IMR-90 (cell line): Measurements from ENCODE around the gene MINDY2. TPM values are rescaled to one million over a fixed set of nuclear protein-coding genes. Genes with fewer than 3 reads are reported as not detected.

ENCODE experiments used
- ATAC-seq: fragments of 200-7000 bp; cut with Tn5 transposase; 2 replicates; pipeline ENCODE4 v1.9.1; 2020; ENCODE audit warnings: low read depth, mild to moderate bottlenecking, moderate library complexity
- BruUV-seq: library from RNA; stranded (reverse); fragments of 400-500 nt; replicated peaks from 2 replicates; lab custom pipeline; 2021; lab: Mats Ljungman, UMichigan
- CTCF ChIA-PET: fragments of 300-600 bp; formaldehyde crosslinking; extraction: SDS; loops from one replicate; lab custom pipeline; 2021; ENCODE audit warnings: antibody characterized with exemption; lab: Yijun Ruan, JAX
- POLR2A ChIA-PET: fragments of 300-600 bp; sonication (Branson Sonifier 250); formaldehyde crosslinking; loops from one replicate; lab custom pipeline; 2022; ENCODE audit warnings: antibody characterized with exemption; ENCODE audit not compliant: unreplicated experiment; lab: Charles Lee
- DNase-seq: peaks from one replicate; pipeline ENCODE4 v3.0.0; 2013
- H2AFZ ChIP-seq: replicated peaks from 2 replicates; pipeline ENCODE3; 2013; ENCODE audit warnings: low read length, mild to moderate bottlenecking; ENCODE audit not compliant: poor library complexity
- H2AK5ac ChIP-seq: 2 replicates; pipeline ENCODE4 v1.6.1; 2013; ENCODE audit warnings: low read depth, low read length, inconsistent platforms
- H2AK9ac ChIP-seq: replicated peaks from 2 replicates; pipeline ENCODE3; 2013; ENCODE audit warnings: mild to moderate bottlenecking, low read depth, low read length, moderate library complexity; ENCODE audit not compliant: poor library complexity
- H2BK120ac ChIP-seq: 2 replicates; pipeline ENCODE4 v1.6.1; 2013; ENCODE audit warnings: low read depth, low read length, inconsistent platforms
- H2BK15ac ChIP-seq: 3 replicates; pipeline ENCODE4 v1.6.1; 2013; ENCODE audit warnings: low read depth, low read length, inconsistent platforms
- H2BK20ac ChIP-seq: 2 replicates; pipeline ENCODE4 v1.6.1; 2013; ENCODE audit warnings: low read depth, mild to moderate bottlenecking, inconsistent platforms, low read length, moderate library complexity
- H2BK5ac ChIP-seq: 2 replicates; pipeline ENCODE4 v1.6.1; 2013; ENCODE audit warnings: mild to moderate bottlenecking, low read depth, low read length, inconsistent platforms; ENCODE audit not compliant: poor library complexity, severe bottlenecking
- H3K14ac ChIP-seq: replicated peaks from 2 replicates; pipeline ENCODE4 v1.6.1; 2013; ENCODE audit warnings: low read depth, low read length, inconsistent platforms
- H3K18ac ChIP-seq: 2 replicates; pipeline ENCODE4 v1.6.1; 2013; ENCODE audit warnings: low read depth, low read length, control low read depth
- H3K23ac ChIP-seq: 2 replicates; pipeline ENCODE4 v1.6.1; 2013; ENCODE audit warnings: low read depth, low read length, inconsistent platforms
- H3K27ac ChIP-seq: 2 replicates; pipeline ENCODE4 v1.5.1; 2013; ENCODE audit warnings: mild to moderate bottlenecking, control low read depth, low read length; ENCODE audit not compliant: insufficient read depth
- H3K27me3 ChIP-seq: 2 replicates; pipeline ENCODE4 v1.6.1; 2013; ENCODE audit warnings: low read length; ENCODE audit not compliant: control insufficient read depth, insufficient read depth
- H3K36me3 ChIP-seq: 2 replicates; pipeline ENCODE4 v1.6.1; 2013; ENCODE audit warnings: low read length, mixed read lengths; ENCODE audit not compliant: control insufficient read depth, insufficient read depth
- H3K4ac ChIP-seq: 2 replicates; pipeline ENCODE4 v1.6.1; 2013; ENCODE audit warnings: low read depth, low read length, inconsistent platforms
- H3K4me1 ChIP-seq: 2 replicates; pipeline ENCODE4 v1.6.1; 2013; ENCODE audit warnings: low read length, mixed read lengths; ENCODE audit not compliant: control insufficient read depth, insufficient read depth
- H3K4me2 ChIP-seq: 2 replicates; pipeline ENCODE4 v1.6.1; 2013; ENCODE audit warnings: low read depth, mild to moderate bottlenecking, control low read depth, low read length, moderate library complexity
- H3K4me3 ChIP-seq: 2 replicates; pipeline ENCODE4 v1.5.1; 2013; ENCODE audit warnings: low read depth, mild to moderate bottlenecking, control low read depth, low read length, moderate library complexity; ENCODE audit not compliant: insufficient read depth
- H3K56ac ChIP-seq: 2 replicates; pipeline ENCODE4 v1.6.1; 2013; ENCODE audit warnings: low read length, inconsistent platforms; ENCODE audit not compliant: insufficient read depth; ENCODE audit errors: extremely low read depth
- H3K79me1 ChIP-seq, 2 experiments: 2 replicates each; pipeline ENCODE4 v1.6.1; 2013; ENCODE audit warnings: low read length in 2 of 2, inconsistent platforms in 1 of 2, low read depth in 1 of 2
- H3K9ac ChIP-seq: 2 replicates; pipeline ENCODE4 v1.6.1; 2013; ENCODE audit warnings: low read depth, low read length, control low read depth
- H3K9me1 ChIP-seq: 2 replicates; pipeline ENCODE4 v1.6.1; 2013; ENCODE audit warnings: low read length, inconsistent platforms; ENCODE audit not compliant: insufficient read depth
- H3K9me3 ChIP-seq: 2 replicates; pipeline ENCODE4 v1.6.1; 2013; ENCODE audit warnings: low read length; ENCODE audit not compliant: control insufficient read depth, insufficient read depth
- H4K20me1 ChIP-seq: 2 replicates; pipeline ENCODE4 v1.6.1; 2013; ENCODE audit warnings: low read length, inconsistent platforms; ENCODE audit not compliant: insufficient read depth
- H4K5ac ChIP-seq: 2 replicates; pipeline ENCODE4 v1.6.1; 2013; ENCODE audit warnings: mild to moderate bottlenecking, low read depth, low read length, control low read depth
- H4K8ac ChIP-seq, 2 experiments: 2 replicates each; pipeline ENCODE4 v1.6.1; 2013; ENCODE audit warnings: low read depth in 2 of 2, low read length in 2 of 2, control low read depth in 1 of 2, inconsistent platforms in 1 of 2
- H4K91ac ChIP-seq: 2 replicates; pipeline ENCODE4 v1.6.1; 2013; ENCODE audit warnings: low read depth, low read length, inconsistent platforms; ENCODE audit not compliant: insufficient read depth
- FOS ChIP-seq: fragments of 150-350 bp; IDR thresholded peaks from 2 replicates; pipeline ENCODE4 v1.6.1; 2016; ENCODE audit warnings: low read depth, low read length
- RAD21 ChIP-seq: IDR thresholded peaks from 2 replicates; pipeline ENCODE4 v1.6.1; 2012; ENCODE audit warnings: low read length, improper control_type of control experiment
- SMC3 ChIP-seq: fragments of 150-350 bp; IDR thresholded peaks from 2 replicates; pipeline ENCODE4 v1.6.1; 2016; ENCODE audit warnings: low read depth, mild to moderate bottlenecking, antibody characterized with exemption, low read length, moderate library complexity
- WGBS, 2 experiments: methylation state at CpG; one replicate each; pipeline versions ENCODE4 v1.1.5 to v1.1.7; 2013; ENCODE audit warnings: missing lambda C conversion rate in 2 of 2; ENCODE audit not compliant: insufficient read length in 1 of 2; ENCODE audit errors: extremely low coverage in 2 of 2; 5-methylcytosine and 5-hydroxymethylcytosine counted together
- dilution Hi-C: fragments of 300-500 bp; cut with HindIII; formaldehyde crosslinking; loops from one replicate; pipeline ENCODE4 v1.14.3; 2018; ENCODE audit warnings: low sequenced_read_pairs; ENCODE audit not compliant: unreplicated experiment
- in situ Hi-C: fragments of 300-500 bp; cut with MboI; formaldehyde crosslinking; loops from 3 replicates; pipeline ENCODE4 v1.14.3; 2019; ENCODE audit warnings: low sequenced_read_pairs, inconsistent platforms, mixed read lengths
- intact Hi-C: fragments of 100-400 bp; cut with micrococcal nuclease; formaldehyde crosslinking; loops from 2 replicates; pipeline ENCODE4 v1.10.0; 2022
- polyA plus RNA-seq, 3 experiments: library from polyadenylated mRNA; depleted of rRNA; stranded (reverse); fragments of >200 nt; gene quantifications; 2 replicates each; pipeline ENCODE4 v1.2.3, GENCODE V29; 2012; ENCODE audit warnings: low replicate concordance in 1 of 3
- total RNA-seq: library from RNA; depleted of rRNA; stranded (reverse); fragments of >200 nt; gene quantifications from 2 replicates; pipeline ENCODE4 v1.2.3, GENCODE V29; 2012
- TF ChIP-seq, protein P1 (sequence below): conservative IDR thresholded peaks from 2 replicates; pipeline ENCODE4 v1.5.1; 2012; ENCODE audit warnings: mild to moderate bottlenecking, low read depth, low read length, improper control_type of control experiment

MINDY2 gene
- total and polyA plus RNA-seq, 2 of the 4 experiments (the other 2 are of a cell fraction), result 4.0 to 9.3 TPM

DNA sequence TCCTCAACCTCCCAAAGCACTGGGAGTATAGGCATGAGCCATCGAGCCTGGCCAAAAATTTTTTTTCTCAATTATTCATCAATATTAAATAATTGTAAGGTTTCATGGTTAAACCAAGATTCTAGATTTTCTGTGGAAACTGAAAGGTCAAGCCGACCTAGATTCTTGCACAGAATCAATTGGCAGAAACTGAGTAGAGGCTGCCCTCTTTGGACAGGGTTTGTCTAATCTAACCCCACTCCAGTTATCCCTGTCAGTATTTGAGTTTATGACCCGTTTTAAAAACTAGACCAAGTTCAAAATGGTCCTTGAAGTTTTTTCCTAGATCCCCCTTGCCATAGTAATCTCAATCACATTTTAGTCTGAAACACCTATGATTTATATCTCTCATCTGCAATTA is 13.0 kb upstream of the MINDY2 start:
- H2AK9ac ChIP-seq, result no peak overlapping the region
- H3K23ac ChIP-seq, result no peak overlapping the region
- no peak overlapping the region for H4K91ac ChIP-seq
- H3K9me1 ChIP-seq, result no peaks in the 10 kb centered on the region
- WGBS, 2 experiments, result no CpG with 5 or more reads among the region's 3 CpGs
- no peak overlapping the region for H3K4me3 ChIP-seq
- no peaks in the 10 kb centered on the region for H3K79me1 ChIP-seq
- CTCF ChIA-PET, result no interaction called here
- no peak overlapping the region for H2BK20ac ChIP-seq
- TF ChIP-seq RAD21 (peak; percentile 58), FOS (no peak), SMC3 (peak; percentile 44)
- TF ChIP-seq, protein P1, sequence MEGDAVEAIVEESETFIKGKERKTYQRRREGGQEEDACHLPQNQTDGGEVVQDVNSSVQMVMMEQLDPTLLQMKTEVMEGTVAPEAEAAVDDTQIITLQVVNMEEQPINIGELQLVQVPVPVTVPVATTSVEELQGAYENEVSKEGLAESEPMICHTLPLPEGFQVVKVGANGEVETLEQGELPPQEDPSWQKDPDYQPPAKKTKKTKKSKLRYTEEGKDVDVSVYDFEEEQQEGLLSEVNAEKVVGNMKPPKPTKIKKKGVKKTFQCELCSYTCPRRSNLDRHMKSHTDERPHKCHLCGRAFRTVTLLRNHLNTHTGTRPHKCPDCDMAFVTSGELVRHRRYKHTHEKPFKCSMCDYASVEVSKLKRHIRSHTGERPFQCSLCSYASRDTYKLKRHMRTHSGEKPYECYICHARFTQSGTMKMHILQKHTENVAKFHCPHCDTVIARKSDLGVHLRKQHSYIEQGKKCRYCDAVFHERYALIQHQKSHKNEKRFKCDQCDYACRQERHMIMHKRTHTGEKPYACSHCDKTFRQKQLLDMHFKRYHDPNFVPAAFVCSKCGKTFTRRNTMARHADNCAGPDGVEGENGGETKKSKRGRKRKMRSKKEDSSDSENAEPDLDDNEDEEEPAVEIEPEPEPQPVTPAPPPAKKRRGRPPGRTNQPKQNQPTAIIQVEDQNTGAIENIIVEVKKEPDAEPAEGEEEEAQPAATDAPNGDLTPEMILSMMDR, result peak; percentile 55
- H3K27ac ChIP-seq, result no peak overlapping the region
- H3K4me2 ChIP-seq, result no peak overlapping the region
- dilution Hi-C loops (no loop called here), intact Hi-C loops (loop anchor here (1.0 kb wide), 1 partner anchor 488 kb away; no protein-coding TSS in a partner anchor), in situ Hi-C loops (loop anchor here (25.0 kb wide), 1 partner anchor 521 kb away; no protein-coding TSS in a partner anchor)
- POLR2A ChIA-PET, result no interaction called here
- H2AK5ac ChIP-seq, result no peak overlapping the region
- H3K36me3 ChIP-seq, result no peaks in the 10 kb centered on the region
- H3K4me1 ChIP-seq, result no peaks in the 10 kb centered on the region
- H2BK5ac ChIP-seq, result no peak overlapping the region
- no peak overlapping the region for H2BK120ac ChIP-seq
- no peak overlapping the region for H4K8ac ChIP-seq
- no peak overlapping the region for H3K56ac ChIP-seq
- H3K27me3 ChIP-seq, result no peaks in the 10 kb centered on the region
- no peak overlapping the region for H2BK15ac ChIP-seq
- no peak overlapping the region for H3K4ac ChIP-seq
- no peak overlapping the region for H3K18ac ChIP-seq
- no peak overlapping the region; the same call in 1 of the 2 replicates for H4K5ac ChIP-seq
- H3K9ac ChIP-seq, result no peak overlapping the region
- DNase-seq, result peak; percentile 33
- H3K9me3 ChIP-seq, result no peaks in the 10 kb centered on the region
- H4K20me1 ChIP-seq, result no peaks in the 10 kb centered on the region
- no peak overlapping the region for H2AFZ ChIP-seq
- H3K14ac ChIP-seq, result no peak overlapping the region
- ATAC-seq, result peak; percentile 68; the same call in 1 of the 2 replicates
- no TSS peak for BruUV-seq
